HG03521 (cell line): ENCODE results near the gene ZNRF3.
"Not testable (repeated sequence)": the region's sequence is repeated elsewhere in the genome, so short reads cannot be mapped to it uniquely, and the experiment has no call there.

ENCODE experiments used
- ATAC-seq: cut with Tn5 transposase; IDR thresholded peaks from one replicate; pipeline ENCODE4 v1.9.1; 2021; ENCODE audit warnings: mild to moderate bottlenecking, moderate library complexity; ENCODE audit not compliant: unreplicated experiment

The ZNRF3 gene

DNA sequence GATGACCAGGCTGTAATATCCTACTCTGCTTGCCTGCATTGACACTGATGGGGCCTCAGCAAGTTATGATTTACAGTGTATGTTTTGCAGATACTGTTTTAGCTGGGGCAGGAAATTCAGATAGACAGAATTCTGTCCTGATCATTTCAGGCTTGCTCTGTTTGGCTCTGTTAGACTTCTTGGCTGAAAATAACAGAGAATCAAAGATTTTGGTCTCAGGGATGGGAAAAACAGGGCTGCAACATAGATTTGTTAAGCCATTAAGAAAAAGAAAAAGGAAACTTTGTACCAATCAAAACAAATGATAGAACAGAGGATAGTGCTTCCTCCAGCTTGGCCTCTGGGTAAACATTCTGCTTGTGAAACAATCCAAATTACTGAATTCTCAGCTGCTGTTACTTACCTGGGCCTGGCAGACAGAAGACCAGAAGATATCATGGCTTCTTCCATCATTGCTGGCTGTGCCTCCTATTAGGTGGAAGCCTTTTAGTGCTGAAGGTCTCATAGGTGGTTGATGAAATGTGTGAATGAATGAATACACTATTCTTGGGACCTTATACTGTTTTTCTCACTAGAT is 22.0 kb downstream of the ZNRF3 start:
- ATAC-seq = no peak

DNA sequence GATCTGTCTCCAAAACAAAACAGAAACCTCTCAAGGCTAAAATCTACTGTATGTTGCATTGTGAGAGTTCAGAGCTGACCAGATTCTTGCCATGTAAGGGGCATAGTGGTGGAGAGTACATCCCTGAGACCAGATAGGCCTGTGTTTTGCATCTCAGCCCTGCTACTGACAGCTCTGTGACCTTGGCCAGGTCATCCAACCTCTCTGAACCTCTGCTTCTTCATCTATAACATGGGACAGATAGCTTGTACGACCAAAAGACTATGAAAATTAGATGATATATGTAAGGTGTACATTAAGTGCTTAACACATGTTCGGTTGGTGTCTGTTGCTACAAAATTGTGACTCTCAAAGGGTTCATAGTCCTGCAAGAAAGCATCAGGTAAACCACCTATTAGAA is 22.9 kb downstream of the ZNRF3 start:
- ATAC-seq = no peak

GRCh38 chr22:28907311-28908008 is 24.1 kb downstream of the ZNRF3 start:
- no peak for ATAC-seq

GRCh38 chr22:28908810-28909209 is 25.4 kb downstream of the ZNRF3 start:
- ATAC-seq = not testable (repeated sequence)

DNA sequence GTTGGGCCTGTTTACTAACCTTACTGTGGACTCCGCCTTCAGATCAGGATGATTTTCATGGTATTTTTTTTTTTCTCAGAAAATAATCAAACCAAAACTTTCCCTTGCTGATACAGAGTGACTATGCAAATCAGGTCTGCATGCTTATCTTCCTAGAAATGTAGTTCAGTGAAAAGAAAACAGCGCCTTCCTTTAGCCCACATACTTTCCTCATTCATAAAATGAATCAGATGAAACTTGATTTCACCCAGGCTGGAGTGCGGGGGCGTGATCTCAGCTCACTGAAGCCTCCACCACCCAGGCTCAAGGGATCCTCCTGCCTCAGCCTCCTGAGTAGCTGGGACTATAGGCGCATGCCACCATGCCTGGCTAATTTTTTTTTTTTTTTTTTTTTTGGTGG is 26.0 kb downstream of the ZNRF3 start:
- ATAC-seq = no peak

GRCh38 chr22:28910569-28911303 is 27.4 kb downstream of the ZNRF3 start:
- ATAC-seq = no peak

- ATAC-seq = no peak
Observed at GRCh38 chr22:28911304-28911690, 27.9 kb downstream of the ZNRF3 start.

- no peak for ATAC-seq
Observed at GRCh38 chr22:28911777-28912669, 28.7 kb downstream of the ZNRF3 start.

DNA sequence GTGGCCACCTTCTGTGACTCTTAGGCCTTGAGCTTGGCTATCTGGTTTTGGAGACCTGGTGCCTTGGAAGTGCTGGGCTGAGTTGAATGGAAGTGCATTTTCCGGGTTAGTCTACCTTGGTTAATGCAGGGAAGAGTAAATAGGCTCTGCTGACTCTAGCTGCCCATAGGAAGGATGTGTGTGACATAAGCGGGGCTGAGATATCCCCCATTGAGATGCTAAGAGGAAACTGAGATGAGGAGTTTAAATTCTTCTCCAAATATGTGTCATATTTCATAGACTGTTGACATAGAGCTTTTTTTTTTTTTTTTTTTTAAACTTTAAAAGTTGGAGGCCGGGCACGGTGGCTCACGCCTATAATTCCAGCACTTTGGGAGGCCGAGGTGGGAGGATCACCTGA is 30.8 kb downstream of the ZNRF3 start:
- no peak for ATAC-seq

- no peak for ATAC-seq
Observed at GRCh38 chr22:28915969-28916368, 32.6 kb downstream of the ZNRF3 start.

DNA sequence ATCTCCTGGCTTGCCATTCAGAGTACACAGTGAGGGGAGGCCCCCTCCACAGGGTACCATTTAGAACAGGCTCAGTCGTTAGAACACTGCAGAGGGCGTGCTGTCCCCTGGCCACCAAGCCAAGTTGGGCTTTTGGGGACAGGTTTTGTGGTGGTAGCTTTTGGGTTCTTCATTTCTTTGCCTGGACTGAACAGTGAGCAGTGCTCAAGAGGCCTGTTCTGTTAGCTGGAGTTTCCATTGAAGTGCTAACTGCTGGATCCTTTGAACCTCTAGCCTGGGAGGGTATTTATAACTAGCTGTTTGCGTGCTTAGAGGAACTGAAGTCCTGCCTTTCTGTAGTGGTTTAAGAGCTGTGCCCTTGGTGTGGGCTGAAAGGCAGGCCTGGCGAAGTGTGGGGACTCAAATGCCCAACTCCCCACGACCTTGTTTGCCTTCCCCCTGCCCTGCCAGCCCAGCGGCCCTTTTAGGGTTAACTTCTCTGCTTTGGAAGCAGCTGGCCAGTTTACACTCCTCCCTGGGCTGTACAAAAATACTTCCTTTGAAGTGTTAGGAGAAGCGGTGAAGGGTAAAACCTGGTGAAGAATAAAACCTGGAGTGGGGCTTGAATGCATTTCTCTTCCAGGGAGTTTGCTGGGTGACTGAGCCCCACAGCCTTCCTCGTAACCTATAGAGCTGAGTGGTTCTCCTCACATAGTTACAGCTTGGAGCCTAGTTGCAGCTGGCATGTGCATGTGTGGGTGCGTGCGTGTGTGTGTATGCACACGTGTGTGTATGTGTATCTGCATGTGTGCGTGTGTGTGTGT is 34.6 kb downstream of the ZNRF3 start:
- no peak for ATAC-seq

DNA sequence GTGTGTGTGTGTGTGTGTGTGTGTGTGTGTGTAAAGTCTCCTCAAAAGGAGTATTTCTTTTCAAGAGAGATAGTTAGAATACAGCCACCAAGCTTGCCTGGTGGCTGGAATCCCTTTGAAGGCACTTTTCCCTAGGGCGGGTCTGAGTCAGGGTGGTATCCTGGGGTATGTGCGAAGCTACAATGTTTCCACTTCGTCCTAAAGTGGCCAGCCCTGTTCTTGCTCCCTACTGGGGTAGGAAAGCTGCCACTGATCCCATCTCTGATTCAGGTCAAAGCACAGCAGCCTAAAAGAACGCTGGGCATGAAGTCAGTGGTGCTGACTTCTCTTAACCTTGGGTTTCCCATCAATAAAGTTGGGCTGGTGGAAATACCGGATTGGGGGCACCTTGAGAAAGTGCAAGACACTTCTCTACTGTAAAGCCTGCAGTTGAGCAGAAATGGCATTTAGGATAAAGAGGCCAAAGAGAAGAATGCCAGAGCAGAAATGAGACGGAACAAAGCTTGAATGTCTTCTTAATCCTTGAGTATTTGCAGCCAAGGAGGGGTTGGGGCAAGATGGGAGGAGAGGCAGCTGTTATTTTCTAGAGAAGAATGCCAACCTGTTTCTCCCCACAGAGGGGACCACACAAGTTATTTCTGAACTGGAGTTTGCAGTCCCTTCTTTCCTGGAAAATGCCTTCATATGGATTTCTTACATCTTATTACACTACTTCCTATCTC is 35.3 kb downstream of the ZNRF3 start:
- no peak for ATAC-seq

- no peak for ATAC-seq
Observed at GRCh38 chr22:28920757-28921584, 37.6 kb downstream of the ZNRF3 start.

GRCh38 chr22:28921585-28921879 is 38.2 kb downstream of the ZNRF3 start:
- no peak for ATAC-seq

- no peak for ATAC-seq
Observed at GRCh38 chr22:28922540-28923244, 39.3 kb downstream of the ZNRF3 start.

DNA sequence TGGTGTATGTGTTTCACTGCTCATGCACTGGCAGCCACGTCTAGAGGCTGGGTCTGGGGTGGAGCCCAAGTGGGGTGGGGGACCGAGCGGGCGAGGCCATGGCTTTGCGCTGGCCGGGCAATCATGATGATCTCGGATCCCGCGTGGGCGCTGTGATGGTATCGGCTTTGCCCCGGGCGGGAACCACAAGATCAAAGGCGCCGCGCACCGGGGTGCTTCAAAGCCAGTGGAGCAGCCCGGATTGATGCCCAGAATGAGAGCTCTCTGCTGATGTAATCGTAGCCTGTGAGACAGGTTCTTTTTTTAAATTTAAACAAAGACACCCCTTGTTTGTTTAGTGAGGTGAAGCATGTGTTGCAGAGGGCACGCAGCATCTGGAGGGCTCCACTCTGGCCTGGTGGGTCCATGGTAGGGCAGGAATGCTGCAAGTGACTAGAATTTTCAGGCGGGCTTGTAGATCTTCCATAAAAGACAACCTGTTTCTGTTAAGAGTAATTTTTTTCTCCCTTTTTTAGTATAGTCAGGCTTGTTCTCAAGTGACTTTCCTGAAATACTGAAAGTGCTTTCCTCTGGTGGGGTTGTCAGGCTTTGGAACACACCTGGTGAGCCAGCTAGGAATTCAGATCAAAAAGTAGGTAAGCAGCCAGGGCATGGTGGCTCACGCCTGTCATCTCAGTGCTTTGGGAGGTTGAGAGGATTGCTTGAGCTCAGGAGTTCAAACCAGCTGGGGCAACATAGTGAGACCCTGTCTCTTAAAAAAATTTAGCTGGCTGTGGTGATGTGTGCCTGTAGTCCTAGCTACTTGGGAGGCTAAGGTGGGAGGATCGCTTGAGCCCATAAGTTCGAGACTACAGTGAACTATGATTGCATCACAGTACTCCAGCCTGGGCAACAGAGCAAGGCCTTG is 40.7 kb downstream of the ZNRF3 start:
- no peak for ATAC-seq

- no peak for ATAC-seq
Observed at GRCh38 chr22:28925916-28926315, 42.5 kb downstream of the ZNRF3 start.
